A673 (cell line): ENCODE measurements around the gene P2RX2. TPM values are rescaled to one million over a fixed set of nuclear protein-coding genes. Genes with fewer than 3 reads are reported as not detected.

ENCODE experiments used
- BruUV-seq: library from RNA; stranded (reverse); fragments of 400-500 nt; replicated peaks from 2 replicates; lab custom pipeline; 2021; lab: Mats Ljungman, UMichigan
- CTCF ChIA-PET: fragments of 300-600 bp; sonication (Branson Sonifier 250); formaldehyde crosslinking; loops from one replicate; lab custom pipeline; 2022; ENCODE audit warnings: antibody characterized with exemption; lab: Charles Lee
- POLR2A ChIA-PET: fragments of 300-600 bp; sonication (Branson Sonifier 250); formaldehyde crosslinking; loops from one replicate; lab custom pipeline; 2022; ENCODE audit warnings: antibody characterized with exemption; ENCODE audit not compliant: low non-redundant PET; lab: Charles Lee
- DNase-seq: peaks from one replicate; pipeline ENCODE4 v3.0.0-alpha.2; 2015; ENCODE audit warnings: low spot score
- H3K27ac ChIP-seq: fragments of 200-600 bp; sonication (generic); 2 replicates; pipeline ENCODE4 v1.5.1; 2016; ENCODE audit warnings: mixed run types, low read depth, mild to moderate bottlenecking, mixed read lengths, antibody characterized with exemption, low read length; ENCODE audit not compliant: poor library complexity, severe bottlenecking
- H3K27me3 ChIP-seq: fragments of 200-600 bp; sonication (generic); replicated peaks from 2 replicates; pipeline ENCODE4 v1.6.1; 2017; ENCODE audit warnings: mixed run types, low read depth, mild to moderate bottlenecking, mixed read lengths, antibody characterized with exemption, low read length; ENCODE audit not compliant: insufficient read depth, poor library complexity
- H3K36me3 ChIP-seq: fragments of 200-600 bp; sonication (generic); 2 replicates; pipeline ENCODE4 v1.6.1; 2016; ENCODE audit warnings: mixed run types, mild to moderate bottlenecking, mixed read lengths, antibody characterized with exemption, low read length; ENCODE audit not compliant: insufficient read depth, poor library complexity, severe bottlenecking
- H3K4me1 ChIP-seq: fragments of 200-600 bp; sonication (generic); 2 replicates; pipeline ENCODE4 v1.6.1; 2017; ENCODE audit warnings: mixed run types, mild to moderate bottlenecking, mixed read lengths, antibody characterized with exemption, low read length; ENCODE audit not compliant: insufficient read depth, poor library complexity, severe bottlenecking
- H3K4me3 ChIP-seq: fragments of 200-600 bp; sonication (generic); 2 replicates; pipeline ENCODE4 v1.5.1; 2016; ENCODE audit warnings: low read depth, mixed run types, mild to moderate bottlenecking, mixed read lengths, low read length; ENCODE audit not compliant: poor library complexity, severe bottlenecking
- H3K9me3 ChIP-seq: fragments of 200-600 bp; sonication (generic); 2 replicates; pipeline ENCODE4 v1.6.1; 2016; ENCODE audit warnings: mixed run types, low read depth, mild to moderate bottlenecking, mixed read lengths, antibody characterized with exemption, low read length; ENCODE audit not compliant: poor library complexity, severe bottlenecking
- CTCF ChIP-seq: fragments of 300-800, 200-600 bp; sonication (generic); conservative IDR thresholded peaks from 2 replicates; pipeline ENCODE4 v1.5.1; 2017; ENCODE audit warnings: low read depth, mild to moderate bottlenecking, antibody characterized with exemption, low read length, moderate library complexity, mixed read lengths
- EZH2 ChIP-seq: fragments of 200-600 bp; sonication (generic); IDR thresholded peaks from 2 replicates; pipeline ENCODE4 v1.6.1; 2017; ENCODE audit warnings: borderline replicate concordance, low read depth, mild to moderate bottlenecking, mixed read lengths, antibody characterized with exemption, low read length; ENCODE audit not compliant: poor library complexity, severe bottlenecking
- intact Hi-C: fragments of 100-400 bp; cut with micrococcal nuclease; formaldehyde crosslinking; loops from one replicate; pipeline ENCODE4 v1.10.0; 2022; ENCODE audit not compliant: unreplicated experiment
- total RNA-seq: library from RNA; stranded (reverse); gene quantifications from 2 replicates; pipeline ENCODE4 v1.2.3, GENCODE V29; 2021

Gene P2RX2
- total RNA-seq, 1 experiment from 2014 or later: not detected

GRCh38 chr12:132631666-132632065, 13.1 kb downstream of the P2RX2 start:
- POLR2A ChIA-PET: no interaction called here
- BruUV-seq: no TSS peak
- peaks cover 80% of the 10 kb centered on the region for H3K36me3 ChIP-seq
- H3K9me3 ChIP-seq: no peaks in the 10 kb centered on the region
- H3K4me3 ChIP-seq: no peak overlapping the region
- H3K27ac ChIP-seq: no peak overlapping the region
- no peak for DNase-seq
- no peaks in the 10 kb centered on the region for H3K4me1 ChIP-seq
- CTCF ChIA-PET: no interaction called here
- no peaks in the 10 kb centered on the region for H3K27me3 ChIP-seq
- intact Hi-C loops: no loop called here
- no peak for TF ChIP-seq CTCF
- TF ChIP-seq EZH2: no peak

GRCh38 chr12:132632521-132633228, 14.1 kb downstream of the P2RX2 start:
- POLR2A ChIA-PET: no interaction called here
- CTCF ChIA-PET: interaction anchor here (1.1 kb wide), 1 partner anchor 18 kb away, joined by 4 read pairs; no protein-coding TSS in a partner anchor
- DNase-seq: no peak
- H3K36me3 ChIP-seq: peaks cover 90% of the 10 kb centered on the region
- no peak overlapping the region for H3K27ac ChIP-seq
- H3K4me1 ChIP-seq: no peaks in the 10 kb centered on the region
- no peaks in the 10 kb centered on the region for H3K9me3 ChIP-seq
- H3K4me3 ChIP-seq: no peak overlapping the region
- TF ChIP-seq EZH2 (no peak), CTCF (no peak)
- no peaks in the 10 kb centered on the region for H3K27me3 ChIP-seq
- BruUV-seq: no TSS peak
- intact Hi-C loops: no loop called here

GRCh38 chr12:132633398-132633797, 14.8 kb downstream of the P2RX2 start:
- Histone ChIP-seq H3K4me1 (no peaks in the 10 kb centered on the region), H3K9me3 (no peaks in the 10 kb centered on the region), H3K4me3 (no peak overlapping the region), H3K36me3 (peaks cover 97% of the 10 kb centered on the region), H3K27ac (no peak overlapping the region), H3K27me3 (no peaks in the 10 kb centered on the region)
- TF ChIP-seq EZH2 (no peak), CTCF (no peak)
- DNase-seq: no peak
- ChIA-PET CTCF (interaction anchor here (1.1 kb wide), 1 partner anchor 18 kb away, joined by 4 read pairs; no protein-coding TSS in a partner anchor), POLR2A (no interaction called here)
- no TSS peak for BruUV-seq
- intact Hi-C loops: no loop called here
